Astrocyte of the hippocampus (primary cell): ENCODE results near the gene UCHL1.
"Not testable (repeated sequence)": the region's sequence is repeated elsewhere in the genome, so short reads cannot be mapped to it uniquely, and the experiment has no call there.

Experiments
- DNase-seq: peaks from one replicate; pipeline ENCODE4 v3.0.0; 2011; ENCODE audit warnings: low read depth, low spot score

Gene UCHL1

DNA sequence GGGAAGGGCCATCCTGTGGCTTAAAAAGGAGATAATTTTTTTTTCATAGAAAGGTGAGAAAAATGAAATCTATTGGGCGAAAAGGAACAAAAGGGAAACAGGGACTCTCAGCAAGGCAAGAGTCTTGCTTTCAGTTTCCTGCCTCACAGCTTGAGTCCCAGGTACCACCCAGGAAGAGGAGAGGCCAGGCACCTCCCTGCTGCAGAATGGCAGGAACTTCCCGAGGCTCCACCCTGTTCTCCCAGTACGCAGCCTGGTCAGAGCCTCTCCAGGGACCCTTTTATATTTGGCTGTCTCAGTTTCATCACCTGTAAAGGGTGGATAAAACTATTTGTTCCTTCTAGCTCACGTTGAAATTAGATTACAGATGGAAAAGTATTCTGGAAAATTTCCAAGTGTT, 33.8 kb downstream of the UCHL1 start:
- no peak for DNase-seq

DNA sequence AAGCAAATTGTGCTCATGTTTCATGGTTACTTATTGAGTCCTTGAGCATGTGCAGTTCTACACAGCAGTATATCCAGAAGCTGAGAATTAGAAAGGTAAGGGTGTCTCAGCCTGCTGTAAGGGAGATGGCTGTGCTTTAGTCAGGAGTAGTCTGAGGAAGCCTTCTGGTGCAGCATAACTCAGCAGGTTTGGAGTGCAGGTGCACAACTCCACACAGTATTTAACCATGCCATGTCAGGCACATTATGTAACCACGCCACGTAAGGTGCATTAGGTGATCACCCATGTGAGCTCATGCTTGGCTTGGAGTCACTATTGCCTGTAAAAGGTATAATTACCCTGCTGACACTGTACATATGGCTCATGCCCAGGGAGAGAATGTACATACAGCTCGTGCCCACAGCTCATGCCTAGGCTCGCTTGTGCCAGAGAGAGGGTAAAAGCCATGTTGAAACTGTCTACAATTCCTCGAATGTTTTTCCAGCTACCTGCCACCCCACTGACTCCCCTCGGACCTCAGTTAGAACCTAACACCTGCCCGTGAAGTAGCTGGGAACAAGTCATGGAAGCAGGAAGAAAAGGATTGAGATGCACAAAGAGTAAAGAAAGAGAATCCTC, 37.8 kb downstream of the UCHL1 start:
- no peak for DNase-seq

DNA sequence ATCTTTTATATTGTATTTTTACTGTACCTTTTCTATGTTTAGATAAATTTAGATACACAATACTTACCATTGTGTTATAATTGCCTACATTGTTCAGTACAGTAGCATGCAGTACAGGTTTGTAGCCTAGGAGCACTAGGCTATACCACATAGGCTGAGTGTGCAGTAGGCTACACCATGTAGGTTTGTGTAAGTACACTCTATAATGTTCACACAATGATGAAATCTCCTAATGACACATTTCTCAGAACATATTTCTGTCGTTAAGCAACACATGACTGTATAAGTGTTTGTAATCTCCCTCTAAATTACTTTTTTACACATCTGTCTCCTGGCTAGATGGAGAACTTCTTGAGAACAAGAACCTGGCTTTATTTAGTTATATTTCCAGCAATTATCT, 40.3 kb downstream of the UCHL1 start:
- no peak for DNase-seq

DNA sequence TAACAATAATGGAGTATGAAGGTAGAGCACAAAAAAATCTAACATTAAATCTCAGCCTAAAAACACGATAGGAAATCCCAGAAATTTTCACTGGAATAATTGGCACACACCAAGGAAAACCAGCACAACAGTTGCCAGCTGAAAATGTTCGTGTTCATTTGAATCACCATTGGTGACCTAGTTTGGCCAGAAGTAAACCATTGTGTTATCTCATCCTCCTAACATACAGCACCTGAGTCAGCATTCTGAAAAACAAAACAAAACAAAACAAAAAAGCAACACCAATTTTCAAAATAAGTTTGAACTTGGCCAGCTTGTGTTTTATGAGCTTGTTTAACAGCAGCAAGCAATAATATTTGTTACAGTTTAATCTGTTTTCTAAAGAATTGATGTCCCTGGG, 41.1 kb downstream of the UCHL1 start:
- peak; percentile 20 for DNase-seq

DNA sequence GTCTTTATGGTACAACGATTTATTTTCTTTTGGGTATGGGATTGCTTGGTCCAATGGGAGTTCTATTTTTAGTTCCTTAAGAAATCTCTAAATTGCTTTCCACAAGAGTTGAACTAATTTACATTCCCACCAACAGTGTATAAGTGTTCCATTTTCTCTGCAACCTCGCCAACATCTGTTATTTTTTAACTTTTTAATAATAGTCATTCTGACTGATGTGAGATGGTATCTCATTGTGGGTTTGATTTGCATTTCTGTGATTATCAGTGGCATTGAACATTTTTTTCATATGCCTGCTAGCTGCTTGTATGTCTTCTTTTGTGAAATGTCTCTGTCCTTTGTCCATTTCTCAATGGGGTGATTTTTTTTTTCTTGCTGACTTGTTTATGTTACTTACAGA, 42.8 kb downstream of the UCHL1 start:
- no peak for DNase-seq

DNA sequence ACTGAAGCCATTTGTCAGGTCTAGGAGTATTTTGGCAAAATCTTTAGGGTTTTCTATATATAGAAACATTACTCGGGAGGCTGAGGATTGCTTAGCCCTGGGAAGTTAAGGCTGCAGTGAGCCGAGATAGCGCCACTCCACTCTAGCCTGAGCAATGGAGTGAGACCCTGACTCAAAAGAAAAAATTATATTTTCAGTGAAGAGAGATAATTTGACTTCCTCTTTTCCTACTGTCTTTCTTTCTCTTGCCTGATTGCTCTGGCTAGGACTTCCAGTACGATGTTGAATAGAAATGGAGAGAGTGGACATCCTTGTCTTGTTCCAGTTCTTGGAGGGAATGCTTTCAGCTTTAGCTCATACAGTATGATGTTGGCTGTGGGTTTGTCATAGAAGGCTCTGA, 44.4 kb downstream of the UCHL1 start:
- DNase-seq: no peak

DNA sequence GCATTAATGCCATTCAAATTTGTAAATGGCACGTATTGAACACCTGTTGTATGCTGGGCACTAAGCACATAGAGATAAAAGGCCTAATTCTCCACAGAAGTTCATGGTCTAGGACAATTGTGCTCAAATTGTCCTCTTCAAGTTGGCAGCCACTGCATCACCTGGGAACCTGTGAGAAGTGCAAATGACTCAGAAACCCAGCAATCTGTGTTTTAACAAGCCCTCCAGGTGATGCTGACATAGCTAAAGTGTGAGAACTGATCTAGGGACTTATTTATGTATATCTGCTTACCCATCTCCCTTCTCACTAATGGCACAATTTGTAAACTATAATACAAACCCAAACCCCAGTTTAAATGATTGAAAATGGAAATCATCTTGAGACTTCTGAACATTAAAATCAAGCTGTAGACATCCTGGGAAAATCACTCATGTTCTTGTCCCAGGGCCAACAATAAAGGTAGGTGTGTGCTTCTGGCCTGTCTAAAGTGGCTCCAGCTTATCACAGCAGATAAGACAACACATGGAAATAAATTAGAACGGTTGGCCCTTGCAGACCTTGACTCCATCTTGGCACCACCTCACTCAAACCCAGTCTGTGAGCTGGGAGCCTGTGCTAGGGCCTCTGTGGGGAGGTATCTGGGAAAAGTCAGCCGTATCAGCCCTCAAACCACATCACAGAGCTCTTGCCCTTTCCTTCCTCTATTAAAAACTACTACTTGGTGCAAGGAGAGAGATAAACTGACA, 46.8 kb downstream of the UCHL1 start:
- no peak for DNase-seq

DNA sequence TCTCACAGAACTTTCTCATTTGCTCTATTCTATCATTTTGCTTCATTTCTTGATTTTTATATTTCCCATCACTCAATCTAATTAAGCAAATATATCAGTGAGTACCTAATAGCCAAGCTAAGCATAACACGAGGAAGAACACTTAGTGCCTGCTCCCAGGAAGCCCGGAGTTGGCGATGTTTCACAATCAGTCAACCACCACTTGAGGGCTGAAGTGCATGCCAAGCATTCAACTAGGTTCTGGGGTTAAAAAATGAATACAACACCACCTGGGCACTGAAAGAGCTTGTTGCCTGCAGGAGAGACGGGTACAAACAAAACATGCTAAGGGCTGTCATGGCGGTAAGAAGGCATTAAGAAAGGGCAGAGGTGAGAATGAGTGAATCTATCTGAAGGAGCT, 47.5 kb downstream of the UCHL1 start:
- peak; percentile 28 for DNase-seq

DNA sequence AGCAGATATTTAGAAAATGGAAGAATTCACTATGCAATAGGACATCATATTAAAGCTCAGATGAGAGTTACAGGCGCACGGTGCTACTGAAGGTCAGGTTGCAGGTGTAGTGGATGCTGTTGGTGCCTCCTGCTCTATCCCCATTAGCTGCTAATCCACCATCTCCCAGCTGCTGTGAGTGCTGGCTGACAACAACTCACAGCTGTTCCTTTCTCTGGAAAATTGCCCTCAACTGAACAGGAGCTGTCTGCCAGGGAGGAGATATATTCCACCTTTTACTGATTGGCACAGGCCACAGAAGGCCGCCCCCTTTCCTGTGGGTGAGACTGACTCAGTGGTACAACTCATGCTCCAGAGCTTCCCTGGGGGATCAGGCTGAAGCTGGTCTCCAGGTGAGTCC, 48.7 kb downstream of the UCHL1 start:
- no peak for DNase-seq

DNA sequence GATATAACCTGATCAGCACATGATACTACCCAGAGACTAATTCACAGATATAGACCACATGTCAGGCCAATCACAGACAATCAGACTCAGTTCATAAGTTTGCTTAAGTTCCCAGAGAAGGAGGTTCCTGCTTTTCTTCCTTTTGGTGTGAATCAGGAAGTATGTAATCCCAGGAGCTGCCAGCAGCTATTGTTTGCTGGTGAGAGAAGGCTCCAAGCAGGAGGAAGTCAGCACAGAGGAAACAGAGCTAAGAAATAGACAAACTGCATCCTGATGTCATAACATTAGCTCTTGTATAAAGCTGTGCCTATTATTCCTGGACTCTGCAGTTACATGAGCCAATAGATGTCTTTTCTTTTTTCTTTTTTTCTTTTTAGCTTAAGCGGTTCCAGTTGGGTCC, 50.9 kb downstream of the UCHL1 start:
- DNase-seq: no peak

DNA sequence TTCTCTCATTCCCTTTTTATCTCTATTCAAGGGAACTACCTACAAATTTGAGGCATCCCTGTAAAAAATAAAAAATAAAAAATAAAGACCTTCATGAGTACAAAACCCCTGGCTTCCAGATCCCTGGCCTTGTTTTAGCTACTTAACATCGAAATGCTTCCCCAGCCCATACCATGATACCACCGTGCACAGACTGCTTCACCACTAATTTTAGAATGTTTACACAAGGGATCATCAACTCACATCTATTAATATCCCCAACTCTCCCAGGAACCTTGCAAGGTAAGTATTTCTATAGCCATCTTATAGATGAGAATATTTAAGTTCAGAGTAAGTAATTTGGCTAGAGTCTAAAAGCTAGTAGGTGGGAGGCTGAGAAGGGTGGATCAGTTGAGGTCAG, 51.7 kb downstream of the UCHL1 start:
- no peak for DNase-seq

DNA sequence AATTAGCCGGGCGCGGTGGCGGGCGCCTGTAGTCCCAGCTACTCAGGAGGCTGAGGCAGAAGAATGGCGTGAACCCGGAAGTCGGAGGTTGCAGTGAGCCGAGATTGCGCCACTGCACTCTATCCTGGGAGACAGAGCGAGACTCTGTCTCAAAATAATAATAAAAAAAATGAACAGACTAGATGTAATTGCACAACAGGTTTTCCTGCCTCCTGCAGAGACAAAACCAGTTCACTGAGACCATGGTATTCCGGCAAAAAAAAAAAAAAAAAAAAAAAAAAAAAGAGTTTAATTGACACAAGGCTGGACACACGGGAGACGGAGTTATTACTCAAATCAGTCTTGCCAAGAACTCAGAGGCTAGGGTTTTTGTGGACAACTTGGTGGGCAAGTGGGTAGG, 58.7 kb downstream of the UCHL1 start:
- not testable (repeated sequence) for DNase-seq

DNA sequence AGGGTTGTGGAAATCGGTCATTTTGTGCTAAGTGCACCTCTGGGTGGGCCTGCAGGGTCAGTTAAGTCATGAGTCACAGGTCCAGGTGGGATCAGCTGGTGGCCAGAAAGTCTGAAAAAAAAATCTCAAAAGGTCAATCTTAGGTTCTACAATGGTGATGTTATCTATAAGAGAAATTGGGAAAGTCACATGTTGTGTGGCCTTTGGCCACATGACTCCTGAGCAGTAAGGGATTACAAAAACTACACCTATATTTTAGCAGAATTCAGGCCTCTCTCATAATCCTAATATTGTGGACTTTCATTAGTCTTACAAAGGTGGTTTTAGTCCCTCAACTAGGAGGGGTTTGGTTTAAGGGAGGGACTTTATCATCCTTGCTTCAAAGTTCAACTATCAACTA, 59.1 kb downstream of the UCHL1 start:
- no peak for DNase-seq
